GM10847 (cell line): ENCODE measurements around the gene ROR2.

ENCODE experiments used
- POLR2A ChIP-seq: IDR thresholded peaks from 2 replicates; pipeline ENCODE4 v1.6.1; 2011; ENCODE audit not compliant: insufficient read length; ENCODE audit errors: extremely low read depth

The ROR2 gene

GRCh38 chr9:91604451-91605179 is 345.4 kb downstream of the ROR2 start:
- TF ChIP-seq POLR2A: no peak

DNA sequence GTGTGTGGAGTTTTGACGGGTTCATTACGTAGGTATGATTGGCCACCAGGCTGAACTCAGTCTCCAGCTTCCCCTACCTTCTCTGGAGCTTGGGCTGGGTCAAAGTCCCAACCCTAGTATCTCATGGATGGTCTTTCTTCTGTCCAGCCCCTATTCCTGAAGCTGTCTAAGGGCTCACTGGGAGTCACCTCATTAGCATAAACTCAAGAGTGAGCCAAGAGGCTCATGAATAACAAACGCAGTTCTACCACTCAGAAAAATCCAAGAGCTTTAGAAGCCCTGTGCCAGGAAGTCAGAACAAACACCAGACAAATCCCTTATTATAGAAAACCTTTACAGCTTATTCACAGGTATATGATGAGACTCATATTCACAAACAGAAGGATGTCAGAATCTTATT is 346.1 kb downstream of the ROR2 start:
- TF ChIP-seq POLR2A: no peak

DNA sequence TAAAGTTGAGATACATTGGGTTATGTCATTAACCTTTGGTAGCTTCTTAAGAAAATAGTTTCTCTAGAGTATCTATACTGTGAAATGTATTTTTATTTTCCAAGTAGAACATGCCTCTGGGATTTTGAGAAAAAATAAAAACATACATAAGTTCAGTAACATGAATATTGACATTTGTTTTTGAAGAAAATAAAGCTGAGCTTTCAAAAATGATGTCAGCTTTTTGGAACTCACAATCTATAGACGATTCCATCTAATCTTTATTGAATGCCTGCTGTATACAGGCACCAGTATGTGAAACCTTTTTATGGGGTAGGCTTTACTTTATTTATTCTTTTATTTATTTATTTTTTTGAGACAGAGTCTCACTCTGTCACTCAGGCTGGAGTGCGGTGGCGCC is 350.5 kb downstream of the ROR2 start:
- no peak for TF ChIP-seq POLR2A

DNA sequence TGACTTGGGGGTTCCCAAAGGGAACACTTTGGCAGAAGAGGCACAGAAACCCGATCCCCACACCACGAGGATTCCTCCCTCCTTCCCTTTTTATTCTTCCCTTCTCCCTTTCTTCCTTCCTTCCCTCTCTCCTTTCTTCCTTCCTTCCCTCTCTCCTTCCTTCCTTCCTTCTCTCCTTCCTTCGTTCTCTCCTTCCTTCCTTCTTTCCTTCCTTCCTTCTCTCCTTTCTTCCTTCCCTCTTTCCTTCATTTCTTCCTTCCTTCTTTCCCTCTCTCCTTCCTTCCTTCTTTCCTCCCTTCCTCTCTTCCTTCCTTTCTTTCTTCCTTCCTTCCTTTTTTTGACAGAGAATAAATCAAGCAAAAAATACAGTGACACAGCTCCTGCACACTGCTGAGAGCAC is 358.4 kb downstream of the ROR2 start:
- TF ChIP-seq POLR2A: no peak

- no peak for TF ChIP-seq POLR2A
Measured at GRCh38 chr9:91589101-91589553, 360.9 kb downstream of the ROR2 start.

DNA sequence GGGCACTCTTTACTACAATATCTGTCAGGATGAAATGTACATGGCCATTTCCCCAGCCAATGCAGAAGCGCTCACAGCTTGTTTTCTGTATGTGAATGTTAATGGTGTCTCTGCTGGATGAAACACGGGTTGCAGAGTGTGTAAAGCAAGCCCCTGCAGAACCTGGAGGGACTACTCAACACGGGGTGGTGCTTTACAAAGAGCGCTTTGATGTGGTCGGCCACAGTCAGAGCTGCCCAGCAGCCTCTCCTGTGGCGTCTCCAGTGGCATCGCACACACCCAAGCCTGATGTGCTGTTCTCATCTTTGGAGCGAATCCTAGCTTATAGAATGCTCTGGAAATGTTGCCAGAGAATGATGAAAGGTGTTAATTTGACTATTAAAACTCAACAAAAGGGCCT is 363.7 kb downstream of the ROR2 start:
- TF ChIP-seq POLR2A: no peak

DNA sequence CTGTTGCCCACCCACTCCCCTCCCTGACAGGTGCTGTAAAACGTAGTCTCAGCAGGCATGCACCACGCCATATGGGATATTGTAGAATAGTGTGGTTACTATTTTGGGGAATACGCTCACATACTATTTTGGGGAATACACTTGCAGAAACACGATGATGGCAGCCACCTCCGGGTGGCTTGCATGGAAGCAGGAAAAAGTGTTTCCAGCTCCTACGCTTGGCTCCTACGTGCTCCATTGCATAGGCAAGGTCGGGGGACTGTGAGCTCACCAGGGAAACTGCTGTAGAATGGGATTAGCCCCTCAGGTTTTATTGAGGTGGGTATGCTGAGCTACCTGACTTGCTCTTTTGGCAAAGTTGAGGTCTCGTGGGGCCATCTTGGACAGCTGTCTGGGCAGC is 366.1 kb downstream of the ROR2 start:
- TF ChIP-seq POLR2A: no peak

- TF ChIP-seq POLR2A: no peak
Measured at GRCh38 chr9:91583161-91583875, 366.7 kb downstream of the ROR2 start.

- TF ChIP-seq POLR2A: no peak
Measured at GRCh38 chr9:91582181-91582580, 367.8 kb downstream of the ROR2 start.

GRCh38 chr9:91580136-91580535 is 369.9 kb downstream of the ROR2 start:
- no peak for TF ChIP-seq POLR2A

GRCh38 chr9:91578911-91579310 is 371.1 kb downstream of the ROR2 start:
- TF ChIP-seq POLR2A: no peak

- no peak for TF ChIP-seq POLR2A
Measured at GRCh38 chr9:91577633-91578061, 372.4 kb downstream of the ROR2 start.

DNA sequence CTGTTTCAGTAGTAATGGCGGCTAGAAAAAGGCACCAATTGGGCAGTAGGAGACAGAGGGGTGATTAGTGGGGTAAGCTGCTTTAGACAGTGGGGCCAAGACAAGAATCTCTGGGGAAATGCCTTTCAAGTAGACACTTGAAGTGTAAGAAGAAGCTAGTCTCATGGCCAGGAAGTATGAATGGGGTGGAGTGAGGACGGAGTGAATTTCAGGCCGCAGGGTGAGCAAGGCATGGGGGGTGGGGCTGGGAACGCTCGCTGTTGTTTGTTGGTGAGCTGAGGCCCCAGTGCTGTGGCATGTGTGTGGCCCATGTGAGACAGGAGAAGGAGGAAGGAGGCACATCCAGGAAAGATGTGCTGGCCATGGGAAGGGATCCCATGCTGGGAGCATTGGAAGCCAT is 377.2 kb downstream of the ROR2 start:
- no peak for TF ChIP-seq POLR2A

- no peak for TF ChIP-seq POLR2A
Measured at GRCh38 chr9:91572044-91572443, 378.0 kb downstream of the ROR2 start.

GRCh38 chr9:91571036-91571435 is 379.0 kb downstream of the ROR2 start:
- TF ChIP-seq POLR2A: no peak

DNA sequence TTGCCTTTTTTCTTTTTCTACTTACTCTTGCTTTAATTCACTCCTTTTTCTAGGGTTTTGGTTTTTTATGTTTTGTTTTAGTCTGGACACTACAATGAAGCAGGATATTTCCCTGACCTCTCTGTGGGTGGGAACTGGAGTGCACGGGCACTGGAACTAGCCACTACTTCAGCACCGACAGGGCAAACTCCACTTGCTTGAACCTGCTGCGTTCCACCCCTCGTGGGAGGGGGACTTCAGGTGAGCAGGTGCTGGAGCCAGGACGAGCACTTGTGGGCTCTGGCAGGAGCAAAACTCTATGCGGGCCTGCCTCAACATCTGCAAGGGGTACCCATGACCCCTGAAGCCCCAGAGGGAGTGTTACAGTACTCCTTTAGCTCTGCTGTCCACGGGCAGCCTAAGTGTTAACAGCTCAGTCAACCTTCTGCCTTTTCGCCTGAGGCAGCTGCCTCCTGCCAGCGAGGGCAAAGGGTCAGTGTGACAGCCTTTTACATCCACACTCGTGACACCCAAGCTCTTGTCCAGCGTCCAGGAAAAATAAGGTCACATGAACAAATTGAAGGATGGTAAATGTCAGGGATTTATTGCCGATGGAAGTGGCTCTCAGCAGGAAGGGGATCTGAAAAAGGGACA is 382.3 kb downstream of the ROR2 start:
- TF ChIP-seq POLR2A: no peak
